Measurements from ENCODE around the gene GABBR2.

- TF ChIP-seq CTCF (optimal IDR thresholded peaks at IDR 0.05 in 1 of 3, IDR thresholded peaks at IDR 0.05 in 1 of 3, conservative IDR thresholded peaks at IDR 0.05 in 1 of 3; ENCODE audit: extremely low read depth in 1 of 3, insufficient read depth in 2 of 3, low read length in 3 of 3), result no peak
- TF ChIP-seq EZH2 (IDR thresholded peaks at IDR 0.05; ENCODE audit: low read length), result no peak
Observed at GRCh38 chr9:98594546-98595160, 114.1 kb downstream of the GABBR2 start.
